Mesendoderm (in vitro differentiated cells): Measurements from ENCODE around the gene TP53BP2.

Source experiments
- DNase-seq: peaks from one replicate; pipeline ENCODE4 v3.0.0; 2013
- H2AK5ac ChIP-seq: 2 replicates; pipeline ENCODE4 v1.6.1; 2013; ENCODE audit warnings: low read length, inconsistent platforms
- H2BK120ac ChIP-seq: 2 replicates; pipeline ENCODE4 v1.6.1; 2013; ENCODE audit warnings: low read depth, mild to moderate bottlenecking, low read length, moderate library complexity, mixed read lengths
- H2BK15ac ChIP-seq: replicated peaks from 2 replicates; pipeline ENCODE4 v1.6.1; 2013; ENCODE audit warnings: low read depth, mild to moderate bottlenecking, moderate library complexity
- H2BK5ac ChIP-seq: 2 replicates; pipeline ENCODE4 v1.6.1; 2013; ENCODE audit warnings: low read length, inconsistent platforms
- H3K18ac ChIP-seq: 2 replicates; pipeline ENCODE4 v1.6.1; 2013; ENCODE audit warnings: mild to moderate bottlenecking, low read length, mixed read lengths
- H3K23ac ChIP-seq: one replicate; pipeline ENCODE4 v1.6.1; 2013; ENCODE audit warnings: low read length
- H3K27ac ChIP-seq: 2 replicates; pipeline ENCODE4 v1.5.1; 2013; ENCODE audit warnings: low read depth, mild to moderate bottlenecking, inconsistent platforms, low read length, moderate library complexity
- H3K27me3 ChIP-seq: 2 replicates; pipeline ENCODE4 v1.6.1; 2013; ENCODE audit warnings: low read length, control low read depth, mild to moderate bottlenecking, inconsistent platforms; ENCODE audit not compliant: insufficient read depth, poor library complexity
- H3K36me3 ChIP-seq: 2 replicates; pipeline ENCODE4 v1.6.1; 2013; ENCODE audit warnings: low read length, inconsistent platforms; ENCODE audit not compliant: control insufficient read depth, insufficient read depth
- H3K4ac ChIP-seq: one replicate; pipeline ENCODE4 v1.6.1; 2013; ENCODE audit warnings: low read depth, mild to moderate bottlenecking, low read length, moderate library complexity
- H3K4me1 ChIP-seq: 2 replicates; pipeline ENCODE4 v1.6.1; 2013; ENCODE audit warnings: low read depth, low read length, inconsistent platforms; ENCODE audit not compliant: control insufficient read depth
- H3K4me2 ChIP-seq: 2 replicates; pipeline ENCODE4 v1.6.1; 2013; ENCODE audit warnings: low read length
- H3K4me3 ChIP-seq: 2 replicates; pipeline ENCODE4 v1.5.1; 2013; ENCODE audit warnings: mild to moderate bottlenecking, low read length
- H3K56ac ChIP-seq: one replicate; pipeline ENCODE4 v1.6.1; 2013; ENCODE audit warnings: low read length
- H3K79me1 ChIP-seq: 2 replicates; pipeline ENCODE4 v1.6.1; 2013; ENCODE audit warnings: low read length, inconsistent platforms
- H3K79me2 ChIP-seq: 2 replicates; pipeline ENCODE4 v1.6.1; 2013; ENCODE audit warnings: mild to moderate bottlenecking, low read length; ENCODE audit not compliant: control insufficient read depth, insufficient read depth
- H3K9ac ChIP-seq: 2 replicates; pipeline ENCODE4 v1.6.1; 2013; ENCODE audit warnings: low read length, inconsistent platforms
- H4K5ac ChIP-seq: one replicate; pipeline ENCODE4 v1.6.1; 2013; ENCODE audit warnings: low read length
- H4K8ac ChIP-seq: one replicate; pipeline ENCODE4 v1.6.1; 2013; ENCODE audit warnings: low read depth, mild to moderate bottlenecking, control low read depth, low read length, moderate library complexity
- WGBS: extraction: QIAGEN DNeasy Blood & Tissue Kit; methylation state at CpG from one replicate; pipeline ENCODE4 v1.1.7; 2013; ENCODE audit warnings: low lambda C conversion rate, missing lambda C conversion rate; ENCODE audit not compliant: insufficient coverage; ENCODE audit errors: extremely low coverage; 5-methylcytosine and 5-hydroxymethylcytosine counted together

TP53BP2 gene

DNA sequence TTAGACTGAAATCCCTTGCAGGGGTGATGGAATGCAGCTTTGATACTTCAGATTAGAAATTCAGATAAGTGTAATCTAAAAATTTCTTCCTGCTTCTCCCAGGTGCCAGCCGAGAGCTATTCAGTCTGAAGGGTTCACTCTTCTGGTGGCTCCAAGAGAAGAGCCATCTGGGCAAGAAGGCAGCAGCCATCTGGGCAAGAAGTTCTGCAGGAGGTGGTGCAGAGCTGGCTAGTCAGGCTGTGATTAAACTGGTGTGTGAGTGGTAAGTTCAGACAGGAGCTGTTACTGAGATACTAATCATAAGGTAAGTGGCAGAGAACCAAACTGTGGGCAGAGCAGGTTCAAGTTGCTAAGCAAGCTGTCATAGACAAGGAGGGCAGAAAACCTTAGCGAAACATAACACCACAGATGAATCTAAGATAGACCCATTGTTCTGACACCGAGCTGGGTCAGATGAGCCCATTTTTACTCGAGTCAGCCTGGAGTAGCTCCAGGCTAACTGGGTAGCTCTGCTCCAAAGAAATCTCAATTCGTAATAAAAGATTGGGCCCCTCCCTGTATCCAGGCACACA, 14.4 kb upstream of the TP53BP2 start:
- Histone ChIP-seq H3K79me2 (no peaks in the 10 kb centered on the region), H4K5ac (no peak overlapping the region), H2BK15ac (no peak overlapping the region), H3K27ac (peak overlapping the region; percentile 9), H2BK5ac (peak overlapping the region; percentile 58), H3K4me3 (no peak overlapping the region), H2BK120ac (no peak overlapping the region), H3K23ac (no peak overlapping the region), H3K4me1 (peaks cover 14% of the 10 kb centered on the region), H3K79me1 (no peaks in the 10 kb centered on the region), H3K27me3 (no peaks in the 10 kb centered on the region), H3K4me2 (no peak overlapping the region), H3K18ac (peak overlapping the region; percentile 13), H3K36me3 (no peaks in the 10 kb centered on the region), H3K9ac (peak overlapping the region; percentile 2), H3K56ac (peak overlapping the region; percentile 56), H4K8ac (no peak overlapping the region), H3K4ac (no peak overlapping the region), H2AK5ac (no peak overlapping the region)
- no CpG with 5 or more reads among the region's 5 CpGs for WGBS
- DNase-seq, result peak; percentile 82

DNA sequence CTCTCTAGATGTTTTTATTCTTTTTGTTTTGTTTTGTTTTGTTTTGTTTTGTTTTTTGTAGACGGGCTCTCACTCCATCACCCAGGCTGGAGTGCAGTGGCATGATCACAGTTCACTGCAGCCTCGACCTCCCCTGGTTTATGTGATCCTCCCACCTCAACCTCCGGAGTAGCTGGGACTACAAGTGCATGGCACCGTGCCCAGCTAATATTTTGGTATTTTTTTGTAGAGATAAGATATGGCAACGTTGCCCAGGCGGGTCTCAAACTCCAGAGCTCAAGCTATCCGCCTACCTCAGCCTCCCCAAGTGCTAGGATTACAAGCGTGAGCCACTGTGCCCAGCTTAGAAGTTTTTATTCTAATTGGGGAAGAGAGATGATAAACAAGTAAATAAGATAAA, 13.3 kb upstream of the TP53BP2 start:
- H3K23ac ChIP-seq, result no peak overlapping the region
- no peaks in the 10 kb centered on the region for H3K36me3 ChIP-seq
- no peak overlapping the region for H2BK15ac ChIP-seq
- no peak for DNase-seq
- H3K4me2 ChIP-seq, result no peak overlapping the region
- H3K9ac ChIP-seq, result no peak overlapping the region
- H3K4ac ChIP-seq, result peak overlapping the region; percentile 56
- no peaks in the 10 kb centered on the region for H3K27me3 ChIP-seq
- H2AK5ac ChIP-seq, result no peak overlapping the region
- no peak overlapping the region for H4K8ac ChIP-seq
- no peak overlapping the region for H2BK120ac ChIP-seq
- H3K79me1 ChIP-seq, result no peaks in the 10 kb centered on the region
- no peaks in the 10 kb centered on the region for H3K79me2 ChIP-seq
- H3K27ac ChIP-seq, result no peak overlapping the region
- peaks cover 14% of the 10 kb centered on the region for H3K4me1 ChIP-seq
- H3K56ac ChIP-seq, result peak overlapping the region; percentile 25
- H3K18ac ChIP-seq, result no peak overlapping the region
- no peak overlapping the region for H3K4me3 ChIP-seq
- H2BK5ac ChIP-seq, result peak overlapping the region; percentile 2
- H4K5ac ChIP-seq, result no peak overlapping the region
- WGBS, result no CpG with 5 or more reads among the region's 8 CpGs

DNA sequence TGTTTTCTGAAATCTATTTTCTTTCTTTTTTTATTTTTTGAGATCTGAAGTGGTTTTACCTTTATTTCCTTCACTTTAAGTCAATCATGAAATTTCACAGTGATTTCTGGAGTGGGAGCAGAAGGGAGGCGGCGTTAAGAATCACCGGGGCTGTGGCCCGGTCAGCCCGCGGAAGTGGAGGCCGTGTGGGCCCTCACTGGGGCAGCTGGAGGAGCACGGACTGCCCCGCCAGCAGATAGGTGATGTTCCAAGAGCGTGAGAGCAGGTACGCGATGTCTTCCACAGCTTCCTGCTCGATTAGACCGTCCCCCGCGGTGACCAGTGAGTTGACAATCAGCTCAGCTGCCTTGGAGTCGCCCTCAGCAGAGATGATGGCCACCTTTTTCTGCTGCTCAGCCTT, 10.6 kb upstream of the TP53BP2 start:
- H3K4me1 ChIP-seq, result peaks cover 14% of the 10 kb centered on the region
- DNase-seq, result no peak

DNA sequence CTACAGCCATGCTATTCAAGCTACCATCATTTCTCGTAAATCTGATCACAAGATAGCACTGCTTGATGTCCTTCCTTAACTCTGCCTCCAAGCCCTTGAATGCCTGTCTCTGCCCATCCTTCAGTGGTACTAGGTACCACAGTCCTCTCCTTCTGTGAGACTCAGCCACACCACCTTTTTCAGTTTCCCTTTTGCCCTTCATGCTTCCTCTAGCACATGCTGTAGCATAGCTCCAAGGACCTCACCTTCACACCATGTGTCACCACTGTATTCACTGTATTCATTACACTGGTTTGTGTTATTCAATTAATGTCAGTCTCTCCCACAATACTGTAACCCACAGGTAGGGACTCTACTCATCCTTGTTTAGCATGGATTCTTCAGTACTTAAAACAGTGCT, 8.0 kb upstream of the TP53BP2 start:
- no peak overlapping the region for H3K4me3 ChIP-seq
- no CpG with 5 or more reads among the region's 1 CpG for WGBS
- H3K79me1 ChIP-seq, result no peaks in the 10 kb centered on the region
- H3K23ac ChIP-seq, result no peak overlapping the region
- H3K27me3 ChIP-seq, result no peaks in the 10 kb centered on the region
- H2BK5ac ChIP-seq, result no peak overlapping the region
- H3K27ac ChIP-seq, result no peak overlapping the region
- no peak overlapping the region for H3K4me2 ChIP-seq
- H3K56ac ChIP-seq, result no peak overlapping the region
- no peak overlapping the region for H4K8ac ChIP-seq
- H3K36me3 ChIP-seq, result no peaks in the 10 kb centered on the region
- no peak overlapping the region for H3K18ac ChIP-seq
- H2AK5ac ChIP-seq, result no peak overlapping the region
- H3K9ac ChIP-seq, result no peak overlapping the region
- H3K79me2 ChIP-seq, result no peaks in the 10 kb centered on the region
- peaks cover 4% of the 10 kb centered on the region for H3K4me1 ChIP-seq
- no peak overlapping the region for H2BK120ac ChIP-seq
- DNase-seq, result no peak
- H4K5ac ChIP-seq, result no peak overlapping the region
- H3K4ac ChIP-seq, result no peak overlapping the region
- no peak overlapping the region for H2BK15ac ChIP-seq

More for the DNA sequence above, 10.6 kb upstream of the TP53BP2 start:
- no peak overlapping the region for H3K23ac ChIP-seq
- no peak overlapping the region for H3K18ac ChIP-seq
- no peak overlapping the region for H2BK5ac ChIP-seq
- H3K4ac ChIP-seq, result no peak overlapping the region
- H3K4me3 ChIP-seq, result no peak overlapping the region
- no peaks in the 10 kb centered on the region for H3K36me3 ChIP-seq
- H2BK120ac ChIP-seq, result no peak overlapping the region
- no peak overlapping the region for H4K8ac ChIP-seq
- WGBS, result no CpG with 5 or more reads among the region's 17 CpGs
- H3K27ac ChIP-seq, result no peak overlapping the region
- H2AK5ac ChIP-seq, result no peak overlapping the region
- H4K5ac ChIP-seq, result no peak overlapping the region
- no peak overlapping the region for H3K4me2 ChIP-seq
- H3K9ac ChIP-seq, result no peak overlapping the region
- H2BK15ac ChIP-seq, result no peak overlapping the region
- no peaks in the 10 kb centered on the region for H3K79me2 ChIP-seq
- no peaks in the 10 kb centered on the region for H3K79me1 ChIP-seq
- H3K56ac ChIP-seq, result peak overlapping the region; percentile 50
- H3K27me3 ChIP-seq, result no peaks in the 10 kb centered on the region

DNA sequence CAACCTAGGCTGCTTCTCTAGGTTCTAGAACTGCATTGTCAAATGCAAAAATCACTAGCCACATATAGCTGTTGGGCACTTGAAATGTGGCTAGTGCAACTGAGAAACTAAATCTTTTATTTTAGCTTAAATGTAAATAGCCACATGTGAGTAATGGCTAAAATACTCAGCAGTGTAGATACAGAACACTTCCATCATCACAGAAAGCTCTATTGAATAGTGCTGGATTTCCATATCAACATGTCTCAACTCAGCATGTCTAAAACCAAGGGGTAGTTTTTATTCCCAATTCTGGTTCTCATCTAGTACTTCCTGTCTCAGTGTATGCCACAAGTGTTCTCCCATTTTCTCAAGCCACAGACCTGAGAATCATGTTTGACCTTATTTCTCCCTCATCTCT, 7.5 kb upstream of the TP53BP2 start:
- Histone ChIP-seq H3K23ac (no peak overlapping the region), H3K79me2 (no peaks in the 10 kb centered on the region), H3K27me3 (no peaks in the 10 kb centered on the region), H3K4me1 (peaks cover 3% of the 10 kb centered on the region), H3K4me2 (no peak overlapping the region), H3K18ac (no peak overlapping the region), H3K4me3 (no peak overlapping the region), H2BK120ac (no peak overlapping the region), H3K36me3 (no peaks in the 10 kb centered on the region), H2BK5ac (no peak overlapping the region), H4K5ac (no peak overlapping the region), H3K56ac (no peak overlapping the region), H3K79me1 (no peaks in the 10 kb centered on the region), H3K9ac (no peak overlapping the region), H3K4ac (no peak overlapping the region), H4K8ac (no peak overlapping the region), H2AK5ac (no peak overlapping the region), H3K27ac (no peak overlapping the region), H2BK15ac (no peak overlapping the region)
- DNase-seq, result no peak

DNA sequence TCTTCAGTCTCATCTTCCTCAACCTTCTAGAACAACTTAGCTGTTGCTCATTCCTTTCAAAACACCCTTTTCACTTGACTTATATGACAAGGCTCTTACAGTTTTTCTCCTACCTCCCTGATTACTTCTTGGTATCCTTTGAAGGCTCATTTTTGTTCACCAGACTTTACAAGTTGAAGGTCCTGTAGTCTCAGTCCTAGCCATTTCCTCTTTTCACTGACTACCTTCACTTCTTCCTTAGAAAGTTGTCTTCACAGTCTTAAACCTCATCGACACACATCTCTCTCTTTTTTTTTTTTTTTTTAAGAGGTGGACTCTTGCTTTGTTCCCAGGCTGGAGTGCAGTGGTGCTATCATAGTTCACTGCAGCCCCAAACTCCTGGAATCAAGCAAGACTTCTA, 6.6 kb upstream of the TP53BP2 start:
- H3K4ac ChIP-seq, result no peak overlapping the region
- H2AK5ac ChIP-seq, result no peak overlapping the region
- H3K18ac ChIP-seq, result no peak overlapping the region
- WGBS, result no CpG with 5 or more reads among the region's 1 CpG
- no peak for DNase-seq
- H2BK5ac ChIP-seq, result no peak overlapping the region
- H4K5ac ChIP-seq, result no peak overlapping the region
- no peak overlapping the region for H3K4me2 ChIP-seq
- no peak overlapping the region for H3K56ac ChIP-seq
- H3K4me1 ChIP-seq, result no peaks in the 10 kb centered on the region
- no peak overlapping the region for H3K9ac ChIP-seq
- H3K79me1 ChIP-seq, result no peaks in the 10 kb centered on the region
- no peaks in the 10 kb centered on the region for H3K27me3 ChIP-seq
- H2BK15ac ChIP-seq, result no peak overlapping the region
- H3K27ac ChIP-seq, result no peak overlapping the region
- H3K23ac ChIP-seq, result no peak overlapping the region
- no peak overlapping the region for H4K8ac ChIP-seq
- H3K4me3 ChIP-seq, result no peak overlapping the region
- no peaks in the 10 kb centered on the region for H3K79me2 ChIP-seq
- no peaks in the 10 kb centered on the region for H3K36me3 ChIP-seq
- no peak overlapping the region for H2BK120ac ChIP-seq
